Liver (tissue), 3 donors: ENCODE results near the gene OPA3.

Experiments used
- ATF3 ChIP-seq: IDR thresholded peaks from 2 replicates; pipeline ENCODE4 v1.6.1; 2016; ENCODE audit warnings: antibody characterized with exemption
- CTCF ChIP-seq: fragments of 150-350 bp; IDR thresholded peaks from 2 replicates; pipeline ENCODE4 v1.5.1; 2017; ENCODE audit warnings: improper control_type of control experiment, low read depth, low read length; ENCODE audit not compliant: missing input control
- HNF4G ChIP-seq: IDR thresholded peaks from 2 replicates; pipeline ENCODE4 v1.6.1; 2016; ENCODE audit warnings: antibody characterized with exemption
- RXRA ChIP-seq, 2 donors: IDR thresholded peaks; 2 replicates each; pipeline ENCODE4 v1.6.1; 2017 to 2018; ENCODE audit warnings: antibody characterized with exemption in 2 of 2, mild to moderate bottlenecking in 1 of 2
- YY1 ChIP-seq: IDR thresholded peaks from 2 replicates; pipeline ENCODE4 v1.6.1; 2016; ENCODE audit warnings: antibody characterized with exemption, mild to moderate bottlenecking
- donor health status: healthy.
- donor health status: healthy.

- TF ChIP-seq YY1 (no peak), CTCF (no peak), HNF4G (no peak), RXRA (IDR thresholded peaks at IDR 0.05) (no peak), ATF3 (no peak)
Observed at GRCh38 chr19:45554481-45554880, 30.1 kb downstream of the OPA3 start.
